ENCODE measurements around the gene CDK12. TPM values are rescaled to one million over a fixed set of nuclear protein-coding genes. Genes with fewer than 3 reads are reported as not detected.

Gene CDK12
- total RNA-seq, 1 experiment from 2014 or later, result 51.2 TPM

DNA sequence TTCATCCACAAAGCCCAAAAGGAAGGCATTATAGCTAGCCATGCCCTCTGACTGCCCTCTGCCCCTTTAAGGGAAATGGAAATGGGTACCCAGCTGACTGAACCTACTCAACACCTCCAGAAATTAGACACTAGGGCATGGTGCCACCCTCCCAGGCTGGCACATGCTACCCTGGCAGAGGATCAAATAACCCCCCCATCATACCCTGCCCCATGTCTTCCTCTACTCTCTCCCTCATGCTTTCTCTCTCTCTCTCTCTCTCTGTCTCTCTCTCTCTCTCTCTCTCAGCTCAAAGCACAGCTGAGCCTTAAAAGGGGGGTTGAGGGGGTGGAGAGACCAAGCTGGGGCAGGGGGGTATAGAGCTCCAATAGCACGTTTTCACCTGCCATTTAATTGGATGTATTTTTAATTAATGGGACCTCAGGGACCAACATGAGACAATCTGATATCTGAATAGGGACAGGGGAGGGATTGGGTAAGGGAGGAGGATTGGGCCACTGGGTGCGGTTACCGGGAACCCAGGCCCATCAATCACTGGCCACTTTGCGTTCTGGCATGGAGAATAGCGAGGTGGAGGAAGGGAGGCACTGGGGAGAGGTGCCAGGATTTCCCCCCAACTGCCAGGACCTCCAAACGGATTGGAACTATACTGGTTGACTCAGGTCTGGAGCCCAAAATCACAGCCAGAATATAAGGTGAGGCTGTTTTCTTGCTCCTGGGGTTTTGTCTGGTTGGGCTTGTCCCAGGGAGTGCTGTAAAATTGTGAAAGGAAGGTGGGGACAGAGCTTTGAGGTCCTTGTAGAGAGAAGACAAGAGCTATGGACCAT is 88.7 kb downstream of the CDK12 start:
- ATAC-seq, result no peak
- H3K9ac ChIP-seq (ENCODE audit: low read length), result no peak overlapping the region
- DNase-seq (ENCODE audit: low read depth, low spot score), result no peak
- ChIA-PET POLR2A (no interaction called here), RAD21 (ENCODE audit: low non-redundant PET in 1 of 2, low total read pairs in 2 of 2, uncharacterized antibody in 2 of 2, unreplicated experiment in 2 of 2) (no interaction called here), CTCF (interaction anchor here (1.0 kb wide), 1 partner anchor 24 kb away, joined by 3 read pairs; no protein-coding TSS in a partner anchor)
- H3K4me3 ChIP-seq (replicated peaks in 1 of 2; ENCODE audit: low read depth in 1 of 2, low read length in 2 of 2), result no peak overlapping the region
- H4K20me1 ChIP-seq (ENCODE audit: insufficient read depth), result no peaks in the 10 kb centered on the region
- no TSS peak for BruUV-seq (replicated peaks)
- H3K9me2 ChIP-seq (ENCODE audit: insufficient read depth), result no peaks in the 10 kb centered on the region
- intact Hi-C loops (cut with micrococcal nuclease), result loop anchor here (2.0 to 5.0 kb wide), 2 partner anchors 122 to 205 kb away; no protein-coding TSS in a partner anchor
- H3K9me3 ChIP-seq (ENCODE audit: control insufficient read depth in 1 of 2, insufficient read depth in 1 of 2, low read depth in 1 of 2, low read length in 2 of 2), result no peaks in the 10 kb centered on the region
- no peaks in the 10 kb centered on the region for H3K79me2 ChIP-seq (ENCODE audit: insufficient read depth, low read length)
- H3K27ac ChIP-seq (ENCODE audit: low read depth, low read length), result no peak overlapping the region
- no peak overlapping the region for H2AFZ ChIP-seq (ENCODE audit: low read depth, low read length, poor library complexity, severe bottlenecking)
- TF ChIP-seq FOSL1 (IDR thresholded peaks at IDR 0.05; ENCODE audit: low read depth) (no peak), ZNF274 (IDR thresholded peaks at IDR 0.05; ENCODE audit: low read depth, low read length) (no peak), CEBPB (IDR thresholded peaks at IDR 0.05; ENCODE audit: low read depth) (no peak), POLR2A (IDR thresholded peaks at IDR 0.05; ENCODE audit: borderline replicate concordance, extremely low read depth, insufficient read depth, insufficient read length) (no peak), EZH2 (IDR thresholded peaks at IDR 0.05) (no peak), ZFX (IDR thresholded peaks at IDR 0.05) (no peak), EZH2phosphoT487 (IDR thresholded peaks at IDR 0.05; ENCODE audit: borderline replicate concordance) (no peak), TCF7L2 (IDR thresholded peaks at IDR 0.05; ENCODE audit: borderline replicate concordance, extremely low read depth, insufficient read depth, insufficient read length) (no peak), JUND (IDR thresholded peaks at IDR 0.05) (no peak)
- TF ChIP-seq, protein P1, sequence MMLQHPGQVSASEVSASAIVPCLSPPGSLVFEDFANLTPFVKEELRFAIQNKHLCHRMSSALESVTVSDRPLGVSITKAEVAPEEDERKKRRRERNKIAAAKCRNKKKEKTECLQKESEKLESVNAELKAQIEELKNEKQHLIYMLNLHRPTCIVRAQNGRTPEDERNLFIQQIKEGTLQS (IDR thresholded peaks at IDR 0.05), result no peak
- TF ChIP-seq, protein P2, sequence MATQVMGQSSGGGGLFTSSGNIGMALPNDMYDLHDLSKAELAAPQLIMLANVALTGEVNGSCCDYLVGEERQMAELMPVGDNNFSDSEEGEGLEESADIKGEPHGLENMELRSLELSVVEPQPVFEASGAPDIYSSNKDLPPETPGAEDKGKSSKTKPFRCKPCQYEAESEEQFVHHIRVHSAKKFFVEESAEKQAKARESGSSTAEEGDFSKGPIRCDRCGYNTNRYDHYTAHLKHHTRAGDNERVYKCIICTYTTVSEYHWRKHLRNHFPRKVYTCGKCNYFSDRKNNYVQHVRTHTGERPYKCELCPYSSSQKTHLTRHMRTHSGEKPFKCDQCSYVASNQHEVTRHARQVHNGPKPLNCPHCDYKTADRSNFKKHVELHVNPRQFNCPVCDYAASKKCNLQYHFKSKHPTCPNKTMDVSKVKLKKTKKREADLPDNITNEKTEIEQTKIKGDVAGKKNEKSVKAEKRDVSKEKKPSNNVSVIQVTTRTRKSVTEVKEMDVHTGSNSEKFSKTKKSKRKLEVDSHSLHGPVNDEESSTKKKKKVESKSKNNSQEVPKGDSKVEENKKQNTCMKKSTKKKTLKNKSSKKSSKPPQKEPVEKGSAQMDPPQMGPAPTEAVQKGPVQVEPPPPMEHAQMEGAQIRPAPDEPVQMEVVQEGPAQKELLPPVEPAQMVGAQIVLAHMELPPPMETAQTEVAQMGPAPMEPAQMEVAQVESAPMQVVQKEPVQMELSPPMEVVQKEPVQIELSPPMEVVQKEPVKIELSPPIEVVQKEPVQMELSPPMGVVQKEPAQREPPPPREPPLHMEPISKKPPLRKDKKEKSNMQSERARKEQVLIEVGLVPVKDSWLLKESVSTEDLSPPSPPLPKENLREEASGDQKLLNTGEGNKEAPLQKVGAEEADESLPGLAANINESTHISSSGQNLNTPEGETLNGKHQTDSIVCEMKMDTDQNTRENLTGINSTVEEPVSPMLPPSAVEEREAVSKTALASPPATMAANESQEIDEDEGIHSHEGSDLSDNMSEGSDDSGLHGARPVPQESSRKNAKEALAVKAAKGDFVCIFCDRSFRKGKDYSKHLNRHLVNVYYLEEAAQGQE (IDR thresholded peaks at IDR 0.05; ENCODE audit: low read depth), result no peak
- TF ChIP-seq, protein P3, sequence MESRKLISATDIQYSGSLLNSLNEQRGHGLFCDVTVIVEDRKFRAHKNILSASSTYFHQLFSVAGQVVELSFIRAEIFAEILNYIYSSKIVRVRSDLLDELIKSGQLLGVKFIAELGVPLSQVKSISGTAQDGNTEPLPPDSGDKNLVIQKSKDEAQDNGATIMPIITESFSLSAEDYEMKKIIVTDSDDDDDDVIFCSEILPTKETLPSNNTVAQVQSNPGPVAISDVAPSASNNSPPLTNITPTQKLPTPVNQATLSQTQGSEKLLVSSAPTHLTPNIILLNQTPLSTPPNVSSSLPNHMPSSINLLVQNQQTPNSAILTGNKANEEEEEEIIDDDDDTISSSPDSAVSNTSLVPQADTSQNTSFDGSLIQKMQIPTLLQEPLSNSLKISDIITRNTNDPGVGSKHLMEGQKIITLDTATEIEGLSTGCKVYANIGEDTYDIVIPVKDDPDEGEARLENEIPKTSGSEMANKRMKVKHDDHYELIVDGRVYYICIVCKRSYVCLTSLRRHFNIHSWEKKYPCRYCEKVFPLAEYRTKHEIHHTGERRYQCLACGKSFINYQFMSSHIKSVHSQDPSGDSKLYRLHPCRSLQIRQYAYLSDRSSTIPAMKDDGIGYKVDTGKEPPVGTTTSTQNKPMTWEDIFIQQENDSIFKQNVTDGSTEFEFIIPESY (IDR thresholded peaks at IDR 0.05; ENCODE audit: extremely low read depth, insufficient replicate concordance, low read length), result no peak
- TF ChIP-seq, protein P4, sequence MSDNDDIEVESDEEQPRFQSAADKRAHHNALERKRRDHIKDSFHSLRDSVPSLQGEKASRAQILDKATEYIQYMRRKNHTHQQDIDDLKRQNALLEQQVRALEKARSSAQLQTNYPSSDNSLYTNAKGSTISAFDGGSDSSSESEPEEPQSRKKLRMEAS (IDR thresholded peaks at IDR 0.05), result no peak
- TF ChIP-seq, protein P5, sequence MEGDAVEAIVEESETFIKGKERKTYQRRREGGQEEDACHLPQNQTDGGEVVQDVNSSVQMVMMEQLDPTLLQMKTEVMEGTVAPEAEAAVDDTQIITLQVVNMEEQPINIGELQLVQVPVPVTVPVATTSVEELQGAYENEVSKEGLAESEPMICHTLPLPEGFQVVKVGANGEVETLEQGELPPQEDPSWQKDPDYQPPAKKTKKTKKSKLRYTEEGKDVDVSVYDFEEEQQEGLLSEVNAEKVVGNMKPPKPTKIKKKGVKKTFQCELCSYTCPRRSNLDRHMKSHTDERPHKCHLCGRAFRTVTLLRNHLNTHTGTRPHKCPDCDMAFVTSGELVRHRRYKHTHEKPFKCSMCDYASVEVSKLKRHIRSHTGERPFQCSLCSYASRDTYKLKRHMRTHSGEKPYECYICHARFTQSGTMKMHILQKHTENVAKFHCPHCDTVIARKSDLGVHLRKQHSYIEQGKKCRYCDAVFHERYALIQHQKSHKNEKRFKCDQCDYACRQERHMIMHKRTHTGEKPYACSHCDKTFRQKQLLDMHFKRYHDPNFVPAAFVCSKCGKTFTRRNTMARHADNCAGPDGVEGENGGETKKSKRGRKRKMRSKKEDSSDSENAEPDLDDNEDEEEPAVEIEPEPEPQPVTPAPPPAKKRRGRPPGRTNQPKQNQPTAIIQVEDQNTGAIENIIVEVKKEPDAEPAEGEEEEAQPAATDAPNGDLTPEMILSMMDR (IDR thresholded peaks at IDR 0.05 in 2 of 3, conservative IDR thresholded peaks at IDR 0.05 in 1 of 3; ENCODE audit: borderline replicate concordance in 1 of 3, insufficient read depth in 1 of 3, low read depth in 2 of 3, low read length in 2 of 3), result no peak
- no peak overlapping the region for H3K4me2 ChIP-seq (ENCODE audit: low read length)
- peaks cover 0 to 6% of the 10 kb centered on the region in 2 experiments; a peak in 2 of 4 replicates for H3K36me3 ChIP-seq (ENCODE audit: control insufficient read depth in 1 of 2, insufficient read depth in 2 of 2, low read length in 2 of 2)
- peaks cover 0 to 9% of the 10 kb centered on the region in 2 experiments; a peak in 2 of 4 replicates for H3K4me1 ChIP-seq (ENCODE audit: control insufficient read depth in 1 of 2, insufficient read depth in 2 of 2, low read length in 2 of 2)
- H3K27me3 ChIP-seq (ENCODE audit: insufficient read depth, low read length), result no peaks in the 10 kb centered on the region
